Measurements from ENCODE around the gene NTM. TPM values are rescaled to one million over a fixed set of nuclear protein-coding genes. Genes with fewer than 3 reads are reported as not detected.

Gene NTM
- total RNA-seq, 1 experiment from 2014 or later: 9.9 TPM

- no peaks in the 10 kb centered on the region; a peak in 1 of 7 replicates for H3K36me3 Mint-ChIP-seq (ENCODE audit: insufficient read depth in 1 of 3, low read depth in 3 of 3)
- Histone ChIP-seq H3T11ph (ENCODE audit: low read length) (no peak overlapping the region), H3K27me3 (ENCODE audit: insufficient read depth, low read length) (no peaks in the 10 kb centered on the region), H2BK120ac (ENCODE audit: low read depth, low read length, poor library complexity, severe bottlenecking) (no peak overlapping the region), H3K4me1 (ENCODE audit: insufficient read depth, low read length) (peaks cover 3% of the 10 kb centered on the region; the same call in 1 of the 2 replicates), H2BK5ac (ENCODE audit: insufficient read length, low read length) (no peak overlapping the region), H4K91ac (ENCODE audit: insufficient read length, low read depth, low read length) (no peak overlapping the region), H4K20me1 (ENCODE audit: control insufficient read depth, insufficient read depth, insufficient read length) (no peaks in the 10 kb centered on the region), H3K23me2 (ENCODE audit: insufficient read length, low read depth, low read length, poor library complexity, severe bottlenecking) (no peaks in the 10 kb centered on the region), H3K23ac (ENCODE audit: insufficient read length, low read depth, low read length) (no peak overlapping the region), H2BK12ac (ENCODE audit: insufficient read length, low read depth, low read length) (no peak overlapping the region), H3K56ac (ENCODE audit: insufficient read length, low read depth, low read length) (no peak overlapping the region), H4K8ac (replicated peaks; ENCODE audit: insufficient read length, low read depth, low read length) (no peak overlapping the region), H2AK5ac (ENCODE audit: insufficient read length, low read length) (no peak overlapping the region), H4K5ac (ENCODE audit: insufficient read length, low read depth, low read length) (no peak overlapping the region), H3K79me1 (ENCODE audit: insufficient read depth, low read depth, low read length, poor library complexity, severe bottlenecking) (no peaks in the 10 kb centered on the region), H3K4ac (ENCODE audit: low read depth, low read length) (no peak overlapping the region), H3K18ac (ENCODE audit: insufficient read length, low read depth, low read length) (no peak overlapping the region), H3K27ac (ENCODE audit: insufficient read length, low read depth, low read length) (no peak overlapping the region), H2AFZ (ENCODE audit: low read length) (no peak overlapping the region), H2BK20ac (ENCODE audit: low read depth, low read length, poor library complexity, severe bottlenecking) (no peak overlapping the region), H3K9me3 (ENCODE audit: control insufficient read depth, low read depth, low read length) (no peaks in the 10 kb centered on the region), H3K4me2 (ENCODE audit: insufficient read depth, insufficient read length, low read length) (no peak overlapping the region), H3K79me2 (ENCODE audit: insufficient read depth, low read length) (no peaks in the 10 kb centered on the region), H2BK15ac (ENCODE audit: low read depth, low read length) (no peak overlapping the region), H3K14ac (ENCODE audit: insufficient read depth, low read length) (no peak overlapping the region), H3K9ac (ENCODE audit: extremely low read depth, insufficient read length, low read length) (no peak overlapping the region)
- H3K9me3 Mint-ChIP-seq: no peaks in the 10 kb centered on the region
- no CpG with 5 or more reads among the region's 3 CpGs for WGBS (ENCODE audit: extremely low coverage, insufficient read length, low lambda C conversion rate)
- peaks cover 4 to 19% of the 10 kb centered on the region in 2 experiments for H3K4me1 Mint-ChIP-seq
- H3K27ac Mint-ChIP-seq: no peak overlapping the region; a peak in 1 of 7 replicates
- DNase-seq: no peak
- no peaks in the 10 kb centered on the region for H3K27me3 Mint-ChIP-seq (ENCODE audit: low read depth)
- no peak overlapping the region for H3K4me3 Mint-ChIP-seq
- no peak for TF ChIP-seq CTCF (conservative IDR thresholded peaks at IDR 0.05)
Observed at GRCh38 chr11:132030896-132031295, 660.5 kb downstream of the NTM start.
